ENCODE results near the gene IQCH.
"Not testable (repeated sequence)": the region's sequence is repeated elsewhere in the genome, so short reads cannot be mapped to it uniquely, and the experiment has no call there.

IQCH gene

DNA sequence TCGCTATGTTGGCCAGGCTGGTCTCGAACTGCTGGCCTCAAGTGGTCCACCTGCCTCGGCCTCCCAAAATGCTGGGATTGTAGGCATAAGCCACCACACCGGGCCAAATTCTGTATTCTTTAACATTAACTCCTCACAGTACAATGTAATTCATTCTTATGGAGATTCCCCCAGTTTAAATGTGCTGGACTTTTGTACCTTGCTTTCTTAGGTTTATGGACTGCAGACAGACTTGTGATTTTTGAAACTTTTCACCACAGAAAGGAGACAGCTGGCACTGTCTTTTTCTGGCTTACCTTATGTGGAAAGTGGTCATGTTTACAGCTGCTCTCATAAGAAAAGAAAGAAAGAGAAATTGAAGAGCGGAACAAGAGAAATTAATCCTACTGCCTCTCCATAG is 103.8 kb downstream of the IQCH start:
- DNase-seq (ENCODE audit: low read depth in 3 of 3) = no peak

DNA sequence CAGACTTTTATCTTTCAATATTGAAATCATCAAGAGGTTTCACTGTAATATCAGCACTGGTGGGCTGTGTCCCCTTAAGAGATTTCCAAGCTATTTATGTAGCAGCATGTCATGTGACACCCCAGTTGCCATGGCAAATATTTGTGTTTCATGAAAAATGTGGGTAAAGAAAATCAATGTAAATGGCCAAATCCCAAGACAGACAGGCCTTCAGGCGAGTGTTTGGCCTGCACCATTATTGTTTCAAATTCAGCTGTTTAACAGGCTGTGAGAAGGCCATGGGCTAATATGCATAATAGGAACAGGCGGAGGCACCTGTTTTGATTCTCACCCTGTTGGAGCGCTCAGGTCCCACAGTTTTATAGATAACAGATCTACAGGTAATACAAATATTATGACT is 104.2 kb downstream of the IQCH start:
- no peak for DNase-seq (ENCODE audit: low read depth in 3 of 3)

DNA sequence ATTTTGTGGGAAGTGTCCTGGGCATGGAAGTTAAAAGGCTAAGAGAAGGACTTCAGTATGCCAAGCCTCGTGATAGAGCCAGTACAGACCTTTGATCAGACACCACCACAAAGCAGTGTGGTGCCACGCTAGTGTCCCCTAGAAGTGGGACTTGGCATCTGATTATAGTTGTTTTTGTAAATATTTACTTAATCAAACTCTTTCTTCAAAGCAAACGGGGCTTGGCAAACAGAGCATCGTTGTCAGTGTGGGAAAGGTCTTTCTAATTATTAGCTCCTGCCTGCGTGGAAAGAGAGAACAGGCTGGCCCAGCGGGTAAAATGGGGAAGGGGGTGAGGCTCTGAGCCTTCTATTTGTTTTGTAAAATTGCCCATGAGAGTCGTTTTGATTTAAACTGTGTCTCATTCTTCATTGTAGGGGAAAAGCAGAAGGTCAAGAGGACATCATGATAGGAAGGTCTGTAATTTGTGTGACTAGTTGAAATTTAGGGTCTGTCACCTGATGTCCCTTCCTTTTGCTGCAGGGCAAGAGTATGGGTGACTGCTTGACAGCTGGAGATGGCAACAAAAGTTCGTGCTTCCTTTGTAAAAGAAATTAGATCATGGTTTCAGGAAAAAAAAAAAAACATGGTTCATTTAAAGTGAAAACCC is 105.0 kb downstream of the IQCH start:
- DNase-seq (ENCODE audit: low read depth in 3 of 3) = no peak

DNA sequence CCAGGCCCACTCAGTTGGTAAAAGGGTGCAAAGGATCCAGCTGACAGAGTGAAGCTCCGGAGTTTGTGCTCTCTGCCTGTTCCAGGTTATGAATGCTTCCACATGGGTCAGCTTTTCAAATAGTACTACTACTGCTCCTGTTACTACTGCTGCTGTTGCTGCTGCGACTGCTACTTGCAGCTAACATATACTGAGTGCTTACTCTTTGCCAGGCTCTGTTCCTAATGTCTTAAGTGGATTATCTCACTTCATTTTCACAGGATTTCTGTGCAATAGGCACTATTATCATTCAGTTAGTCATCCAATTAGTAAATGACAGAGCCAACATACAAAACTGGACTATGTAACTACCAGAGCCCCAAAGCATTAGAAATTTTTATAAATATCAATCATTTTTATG is 106.5 kb downstream of the IQCH start:
- DNase-seq (ENCODE audit: low read depth in 3 of 3) = no peak

DNA sequence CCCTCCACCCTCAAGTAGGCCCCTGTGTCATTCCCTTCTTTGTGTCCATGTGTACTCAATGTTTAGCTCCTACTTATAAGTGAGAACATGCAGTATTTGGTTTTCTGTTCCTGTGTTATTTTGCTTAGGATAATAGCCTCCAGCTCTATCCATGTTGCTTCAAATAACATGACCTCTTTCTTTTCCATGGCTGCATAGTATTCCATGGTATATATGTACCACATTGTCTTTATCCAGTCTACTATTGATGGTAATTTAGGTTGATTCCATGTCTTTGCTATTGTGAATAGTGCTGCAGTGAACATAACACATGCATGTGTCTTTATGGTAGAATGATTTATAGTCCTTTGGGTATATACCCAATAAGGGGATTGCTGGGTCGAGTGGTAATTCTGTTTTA is 109.1 kb downstream of the IQCH start:
- not testable (repeated sequence) for DNase-seq (ENCODE audit: low read depth in 3 of 3)

DNA sequence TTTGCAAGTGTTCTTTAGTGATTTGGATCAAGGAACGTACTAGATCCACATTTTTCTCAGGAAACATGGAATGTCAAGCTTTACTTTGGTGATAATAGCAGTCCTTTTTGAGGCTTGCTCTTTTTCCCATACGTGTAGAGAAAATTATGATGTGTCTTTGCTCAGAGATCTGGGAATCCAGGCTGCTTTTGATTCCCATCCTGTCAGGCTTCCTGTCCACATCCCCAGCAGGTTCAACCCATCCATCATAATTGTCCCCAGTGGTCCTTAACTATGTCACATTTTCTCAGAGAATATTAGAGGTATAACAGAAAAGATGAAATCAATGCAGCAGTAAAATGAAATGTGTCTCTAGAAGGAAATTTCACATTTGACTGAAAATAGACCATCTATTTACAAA is 111.4 kb downstream of the IQCH start:
- DNase-seq (ENCODE audit: low read depth in 3 of 3) = no peak

DNA sequence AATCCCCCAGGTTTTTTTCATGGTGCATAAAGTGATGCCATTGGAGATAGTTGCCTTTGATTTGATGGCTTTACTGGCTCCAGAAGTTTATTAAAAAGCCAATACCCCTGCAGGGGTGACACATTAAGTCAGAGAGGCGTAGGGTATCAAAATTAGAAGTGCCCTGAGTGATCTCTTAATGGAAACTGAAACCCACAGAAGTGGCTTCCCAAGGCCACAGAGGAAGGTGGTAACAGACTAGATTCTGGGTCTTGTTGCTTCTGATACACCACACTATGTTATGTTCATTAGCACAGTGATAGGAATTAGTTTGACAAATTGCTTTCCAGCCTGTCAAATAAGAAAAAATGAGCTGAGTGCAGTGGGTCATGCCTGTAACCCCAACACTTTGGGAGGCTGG is 112.3 kb downstream of the IQCH start:
- no peak for DNase-seq (ENCODE audit: low read depth in 3 of 3)

DNA sequence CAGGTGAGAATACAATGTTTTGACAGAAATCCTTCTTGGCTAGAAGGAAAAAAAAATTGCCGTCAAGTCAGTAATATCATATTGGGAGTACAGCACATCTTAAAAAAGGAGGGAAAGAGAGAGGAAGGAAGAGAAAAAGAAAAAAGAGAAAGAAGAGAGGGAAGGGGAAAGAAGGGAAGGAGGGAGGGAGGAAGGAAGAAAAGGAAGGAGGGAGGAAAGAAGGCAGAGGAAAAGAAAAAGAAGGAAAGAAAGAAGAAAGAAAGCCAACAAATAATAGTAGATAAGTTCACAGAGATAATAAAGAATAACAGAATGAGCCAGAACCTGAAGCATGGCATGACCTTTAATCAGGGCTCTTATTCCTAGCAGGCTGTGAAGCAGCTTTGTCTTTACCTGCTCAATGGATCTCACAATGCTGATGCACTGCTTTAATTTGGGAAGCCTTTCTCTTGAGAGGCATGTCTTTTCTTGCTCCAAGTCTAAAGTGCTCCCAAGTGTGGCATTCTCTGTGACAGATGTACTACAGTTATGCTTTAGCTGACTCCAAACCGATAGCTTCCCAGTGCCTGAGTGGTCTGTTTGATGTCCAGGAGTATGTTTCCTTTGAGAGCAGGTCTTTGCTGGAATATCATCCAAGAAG is 114.9 kb downstream of the IQCH start:
- DNase-seq (ENCODE audit: low read depth in 3 of 3) = no peak

DNA sequence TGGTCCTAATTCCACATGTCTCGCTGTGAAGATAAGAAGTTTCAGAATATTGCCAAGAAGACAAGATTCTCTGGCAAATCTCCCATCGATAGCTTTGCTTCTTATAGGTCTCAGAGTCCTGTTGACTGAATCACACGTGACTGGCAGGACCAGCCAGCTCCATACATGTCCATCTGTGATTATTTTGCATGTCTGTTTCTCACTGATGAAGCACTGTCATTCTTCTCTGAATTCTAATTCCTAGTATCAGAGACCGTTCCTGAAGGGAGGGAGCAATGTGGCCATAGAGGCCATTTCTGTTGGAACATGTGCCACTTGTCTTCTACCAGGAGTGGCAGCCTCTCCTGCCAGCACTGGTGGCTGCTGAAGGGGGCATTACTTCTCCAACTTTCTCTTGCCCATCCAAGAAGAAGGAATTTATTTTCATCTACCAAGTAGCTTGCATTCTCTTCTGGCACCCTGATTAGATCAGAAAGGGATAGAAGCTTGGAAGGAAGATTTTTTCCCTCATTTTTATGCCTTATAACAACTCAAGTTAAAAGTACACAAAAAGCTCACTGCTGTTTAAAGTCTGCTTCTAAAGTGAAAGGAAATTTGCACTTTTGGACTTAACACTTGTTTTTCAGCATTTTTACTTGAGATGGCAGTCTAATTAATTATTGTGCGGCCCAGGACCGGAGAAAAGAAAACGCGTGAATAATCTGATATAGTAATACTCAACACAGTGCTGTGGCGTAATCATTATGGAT is 115.8 kb downstream of the IQCH start:
- DNase-seq (ENCODE audit: low read depth in 3 of 3) = no peak

DNA sequence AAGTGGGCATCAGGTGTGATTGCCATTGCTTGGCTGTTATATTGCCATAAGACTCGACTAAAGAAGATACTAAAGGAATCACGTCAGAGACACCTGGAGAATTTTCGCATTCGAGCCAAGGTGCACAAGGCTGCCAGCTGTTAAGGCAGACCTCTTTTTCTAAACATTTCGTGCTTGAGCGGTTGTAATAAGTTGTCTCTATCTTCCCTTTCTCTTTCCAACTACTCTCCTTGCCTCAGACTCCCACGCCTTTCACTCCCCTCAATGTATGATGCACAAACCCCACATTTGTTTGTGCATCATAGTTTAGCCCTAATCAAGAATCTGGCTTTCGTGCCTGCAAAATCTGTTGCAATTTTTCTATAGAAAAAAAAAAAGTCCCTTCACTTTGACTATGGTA is 118.0 kb downstream of the IQCH start:
- DNase-seq (ENCODE audit: low read depth in 3 of 3) = no peak

DNA sequence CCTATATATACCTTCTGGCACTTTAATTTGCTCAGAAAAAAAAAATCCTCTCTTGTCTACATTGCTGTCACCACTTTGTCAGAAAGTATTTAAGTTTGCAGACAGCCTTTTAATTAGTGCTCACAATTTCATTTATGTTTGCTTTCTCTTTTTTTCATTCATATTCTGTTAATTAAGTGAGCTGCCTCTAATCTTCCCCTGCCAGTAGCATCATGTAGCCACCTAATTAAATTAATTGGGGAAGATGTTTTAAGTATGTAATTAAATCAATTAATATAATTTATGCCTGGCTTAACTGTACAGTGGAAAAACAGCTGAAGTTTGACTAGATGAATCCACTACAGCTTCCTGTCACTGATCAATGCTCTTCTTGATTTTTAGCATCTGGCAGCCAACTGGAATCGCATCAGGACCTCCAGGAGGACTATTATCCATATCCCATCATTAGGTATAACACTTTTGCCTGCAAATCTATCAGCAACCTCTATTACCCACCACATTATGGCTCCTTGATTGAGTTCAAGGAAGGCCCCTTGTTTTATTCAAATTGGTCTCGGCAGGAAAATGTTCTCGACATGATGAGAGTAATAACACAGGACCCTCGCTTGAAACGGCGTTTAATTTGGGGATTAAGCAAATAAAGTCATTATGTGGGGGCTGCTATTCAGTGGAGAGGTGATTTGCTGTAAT is 118.5 kb downstream of the IQCH start:
- no peak for DNase-seq (ENCODE audit: low read depth in 3 of 3)

DNA sequence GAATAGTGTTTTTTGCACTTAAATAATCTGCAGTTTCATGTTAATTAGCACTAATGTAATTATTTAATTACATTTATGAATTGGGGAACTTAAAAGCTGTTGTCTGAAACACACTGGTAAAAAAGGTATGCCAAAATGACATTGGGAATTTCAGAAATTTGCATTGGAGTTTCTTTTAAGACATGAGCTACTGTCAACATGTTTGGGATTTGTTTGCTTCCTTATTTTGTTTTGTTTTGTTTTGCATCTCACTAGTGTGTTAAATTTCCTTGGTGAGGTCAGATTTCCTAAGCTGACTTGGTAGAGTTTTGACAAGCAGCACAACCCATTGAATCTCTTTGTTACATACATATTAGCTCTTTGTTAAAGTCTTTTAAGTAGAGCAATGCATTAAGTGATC is 119.4 kb downstream of the IQCH start:
- no peak for DNase-seq (ENCODE audit: low read depth in 3 of 3)

DNA sequence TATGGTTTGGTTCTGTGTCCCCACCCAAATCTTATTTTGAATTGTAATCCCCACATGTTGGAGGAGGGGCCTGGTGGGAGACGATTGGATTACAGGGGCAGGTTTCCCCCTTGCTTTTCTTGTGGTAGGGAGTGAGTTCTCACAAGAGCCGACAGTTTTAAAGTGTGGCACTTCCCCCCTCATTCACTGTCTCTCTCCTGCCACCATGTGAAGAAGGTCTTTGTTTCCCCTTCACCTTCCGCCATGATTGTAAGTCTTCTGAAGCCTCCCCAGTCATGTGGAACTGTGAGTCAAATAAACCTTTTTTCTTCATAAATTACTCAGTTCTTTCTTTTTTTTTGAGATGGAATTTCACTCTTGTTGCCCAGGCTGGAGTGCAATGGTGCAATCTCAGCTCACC is 124.9 kb downstream of the IQCH start:
- DNase-seq (ENCODE audit: low read depth in 3 of 3) = no peak

DNA sequence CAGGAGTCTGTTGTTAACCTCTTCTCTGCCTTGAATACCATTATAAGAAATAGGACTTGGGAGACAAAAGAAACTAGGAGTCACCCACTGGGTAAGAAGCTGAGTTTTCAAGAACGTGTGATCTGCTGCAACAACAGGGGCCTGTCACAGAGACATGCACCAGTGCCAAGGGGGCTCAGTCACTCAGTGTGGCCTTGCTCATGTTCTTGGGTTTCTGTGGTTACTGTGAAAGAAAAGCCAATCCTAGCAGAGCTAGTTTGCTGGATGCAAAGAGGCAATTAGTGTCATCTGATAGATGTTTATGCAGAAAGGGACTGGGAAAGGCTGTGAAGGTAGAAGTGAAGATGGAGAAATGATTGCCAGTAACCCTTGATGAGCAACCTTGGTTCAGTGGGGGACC is 126.3 kb downstream of the IQCH start:
- DNase-seq (ENCODE audit: low read depth in 3 of 3) = no peak

DNA sequence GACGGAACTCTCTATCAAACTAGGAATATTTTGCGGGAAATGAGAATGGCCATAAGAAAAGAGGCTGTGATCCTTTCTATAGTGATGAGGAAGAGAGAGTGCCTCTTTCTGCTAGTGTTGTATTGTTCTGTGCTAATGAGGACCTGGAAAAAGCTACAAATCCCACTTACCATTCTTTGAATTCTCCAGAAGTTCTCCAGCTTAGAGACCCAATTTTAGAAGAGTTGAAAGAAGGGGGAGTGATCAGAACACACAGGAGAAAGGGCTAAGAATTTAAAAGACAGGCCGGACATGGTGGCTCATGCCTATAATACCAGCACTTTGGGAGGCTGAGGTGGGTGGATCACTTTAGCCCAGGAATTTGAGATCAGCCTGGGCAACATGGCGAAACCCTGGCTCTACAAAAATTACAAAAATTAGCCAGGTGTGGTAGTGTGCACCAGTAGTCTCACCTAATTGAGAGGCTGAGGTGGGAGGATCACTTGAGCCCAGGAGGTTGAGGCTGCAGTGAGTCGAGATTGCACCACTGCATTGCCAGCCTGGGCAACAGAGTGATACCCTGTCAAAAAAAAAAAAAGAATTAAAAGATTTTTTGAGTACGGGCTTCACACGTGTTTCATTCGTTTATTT is 126.9 kb downstream of the IQCH start:
- DNase-seq (ENCODE audit: low read depth in 3 of 3) = no peak

DNA sequence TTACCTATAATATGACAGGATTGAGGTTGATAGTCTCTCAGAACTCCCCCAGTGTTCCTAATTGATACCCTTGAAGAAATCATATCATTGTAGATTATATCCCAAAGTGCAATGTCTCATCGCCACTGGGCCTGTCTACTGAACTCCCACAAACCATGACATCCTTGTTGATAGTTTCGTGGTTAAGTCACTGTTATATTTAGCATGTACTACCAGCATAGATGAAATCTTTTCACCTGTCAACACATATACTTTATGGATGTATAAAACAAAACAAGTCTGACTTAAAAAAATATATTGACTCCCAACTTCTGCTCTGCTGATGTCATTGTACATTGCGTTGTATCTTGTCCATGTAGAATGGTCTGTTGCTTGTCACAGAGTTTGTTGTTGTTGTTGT is 128.1 kb downstream of the IQCH start:
- no peak for DNase-seq (ENCODE audit: low read depth in 3 of 3)

DNA sequence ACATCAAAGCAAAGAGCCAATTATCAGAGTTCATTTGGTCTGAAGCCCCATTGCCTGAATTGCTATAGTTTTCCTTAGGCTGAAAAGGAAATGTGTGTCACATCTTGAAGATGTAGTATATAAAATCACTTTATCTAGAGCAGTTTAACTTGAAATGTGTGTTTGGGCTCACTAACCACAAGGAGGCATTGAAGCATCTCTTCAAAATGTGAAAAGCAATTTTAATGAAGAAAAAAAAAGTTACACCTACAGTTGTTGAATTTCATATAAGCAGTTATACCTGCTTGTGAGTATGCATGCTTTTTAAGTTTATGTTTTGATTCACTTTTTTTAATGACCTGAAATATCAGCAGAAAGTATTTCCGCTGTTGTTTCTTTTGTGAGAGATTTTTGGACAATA is 129.3 kb downstream of the IQCH start:
- no peak for DNase-seq (ENCODE audit: low read depth in 3 of 3)

DNA sequence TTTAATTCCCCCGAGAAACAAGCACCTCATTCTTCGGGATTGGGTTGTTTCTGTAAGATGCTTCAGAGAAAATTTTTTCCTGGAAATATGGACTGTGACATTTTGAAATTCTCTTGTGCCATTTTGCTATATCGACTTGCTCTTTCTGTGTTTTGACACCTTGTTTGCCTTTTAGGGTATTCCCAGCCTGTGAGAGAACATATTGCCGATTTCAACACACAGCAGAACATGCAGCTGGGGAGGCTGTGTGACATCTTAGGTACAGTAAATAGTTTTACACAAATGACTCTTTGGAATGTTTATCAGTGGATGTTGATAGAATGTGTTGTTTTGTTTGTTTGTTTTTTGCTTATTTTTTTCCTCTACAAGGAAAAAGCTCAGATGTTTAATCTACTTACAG is 130.2 kb downstream of the IQCH start:
- no peak for DNase-seq (ENCODE audit: low read depth in 3 of 3)

DNA sequence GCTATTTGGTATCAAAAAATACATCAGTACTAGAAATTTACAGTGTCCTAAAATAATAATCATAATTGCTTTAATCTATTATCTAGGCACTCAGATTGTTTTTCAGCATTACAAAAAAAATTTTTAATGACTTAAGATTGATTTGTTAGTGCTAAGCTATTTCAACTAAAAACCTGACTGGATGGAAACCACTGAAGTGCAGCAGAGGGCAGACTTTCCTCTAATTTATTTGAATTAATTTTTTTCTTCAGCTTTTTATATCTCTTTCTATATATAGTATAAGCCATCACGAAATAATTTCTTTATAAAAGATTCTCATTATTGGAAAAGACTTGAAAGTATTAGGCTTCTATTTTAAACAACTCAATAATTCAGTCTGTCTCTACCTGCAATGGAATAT is 131.4 kb downstream of the IQCH start:
- no peak for DNase-seq (ENCODE audit: low read depth in 3 of 3)

DNA sequence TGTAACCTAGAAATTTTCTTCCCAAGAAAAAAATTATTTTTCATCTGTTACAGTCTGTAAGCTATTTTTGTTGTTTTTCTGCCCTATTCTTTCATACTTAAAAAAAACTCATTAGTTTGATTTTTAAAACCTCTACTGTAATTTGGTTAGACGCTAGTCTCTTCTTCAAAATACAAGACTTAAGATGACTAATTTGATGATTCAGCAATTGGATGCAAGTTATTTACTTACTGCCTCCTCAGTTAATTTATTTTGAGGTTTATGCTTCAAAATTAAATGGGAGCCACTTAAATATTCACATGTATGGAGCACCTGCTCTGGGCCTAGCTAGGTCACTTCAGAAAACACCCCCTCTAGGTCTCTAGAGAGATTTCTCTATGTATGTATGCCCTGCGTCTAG is 132.4 kb downstream of the IQCH start:
- no peak for DNase-seq (ENCODE audit: low read depth in 3 of 3)

DNA sequence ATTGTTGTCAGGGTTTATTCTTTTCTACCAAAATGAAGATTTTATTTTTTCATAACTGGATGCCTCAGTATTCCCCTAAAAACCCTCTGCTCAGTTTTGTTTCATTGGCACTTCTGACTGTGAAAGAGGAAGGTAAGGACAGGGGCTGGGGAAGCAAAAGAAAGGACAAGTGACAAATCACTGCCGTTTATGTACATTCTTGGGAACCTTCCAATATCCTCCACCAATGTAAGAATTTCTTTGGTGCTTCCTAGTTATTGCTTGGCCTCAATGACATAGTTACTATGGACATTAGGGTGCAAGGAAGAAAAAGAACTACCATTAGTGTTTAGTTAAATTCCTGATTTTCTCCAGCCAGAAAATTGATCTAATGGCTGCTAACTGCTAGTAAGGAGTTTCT is 135.4 kb downstream of the IQCH start:
- DNase-seq (ENCODE audit: low read depth in 3 of 3) = no peak

Measured in stimulated activated CD4-positive, alpha-beta T cell treated with anti-CD3 and anti-CD28 coated beads, TNF-alpha, amount 100 ng/mL, for 24 hours (primary cell).